ENCODE measurements around the gene EPHB6. TPM values are rescaled to one million over a fixed set of nuclear protein-coding genes. Genes with fewer than 3 reads are reported as not detected.

Gene EPHB6
- total RNA-seq, 1 donor from 2014 or later: 28.8 TPM

DNA sequence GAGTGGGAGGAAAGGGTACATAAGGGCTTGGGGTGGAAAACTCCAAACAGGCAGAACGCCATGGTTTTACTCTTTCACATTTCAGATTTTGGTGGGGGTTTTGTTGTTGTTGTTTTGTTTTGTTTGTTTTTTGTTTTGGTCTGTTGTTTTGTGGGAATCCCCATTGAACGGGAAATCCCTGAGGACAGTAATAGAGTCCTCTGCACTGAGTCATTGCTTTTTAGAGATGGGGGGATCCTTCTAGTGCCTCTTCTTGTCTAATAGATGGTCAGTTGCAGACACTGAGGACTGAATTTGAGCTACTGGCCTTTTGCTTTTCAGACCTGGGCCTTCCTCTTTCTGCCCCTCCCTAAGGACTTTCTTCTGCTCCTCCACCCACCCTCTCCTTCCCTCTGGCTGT, 58.7 kb downstream of the EPHB6 start:
- no peaks in the 10 kb centered on the region for H3K36me3 Mint-ChIP-seq (ENCODE audit: insufficient read depth)
- TF ChIP-seq, protein P1, sequence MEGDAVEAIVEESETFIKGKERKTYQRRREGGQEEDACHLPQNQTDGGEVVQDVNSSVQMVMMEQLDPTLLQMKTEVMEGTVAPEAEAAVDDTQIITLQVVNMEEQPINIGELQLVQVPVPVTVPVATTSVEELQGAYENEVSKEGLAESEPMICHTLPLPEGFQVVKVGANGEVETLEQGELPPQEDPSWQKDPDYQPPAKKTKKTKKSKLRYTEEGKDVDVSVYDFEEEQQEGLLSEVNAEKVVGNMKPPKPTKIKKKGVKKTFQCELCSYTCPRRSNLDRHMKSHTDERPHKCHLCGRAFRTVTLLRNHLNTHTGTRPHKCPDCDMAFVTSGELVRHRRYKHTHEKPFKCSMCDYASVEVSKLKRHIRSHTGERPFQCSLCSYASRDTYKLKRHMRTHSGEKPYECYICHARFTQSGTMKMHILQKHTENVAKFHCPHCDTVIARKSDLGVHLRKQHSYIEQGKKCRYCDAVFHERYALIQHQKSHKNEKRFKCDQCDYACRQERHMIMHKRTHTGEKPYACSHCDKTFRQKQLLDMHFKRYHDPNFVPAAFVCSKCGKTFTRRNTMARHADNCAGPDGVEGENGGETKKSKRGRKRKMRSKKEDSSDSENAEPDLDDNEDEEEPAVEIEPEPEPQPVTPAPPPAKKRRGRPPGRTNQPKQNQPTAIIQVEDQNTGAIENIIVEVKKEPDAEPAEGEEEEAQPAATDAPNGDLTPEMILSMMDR (IDR thresholded peaks at IDR 0.05; ENCODE audit: unreplicated experiment): no peak
- H3K4me3 Mint-ChIP-seq (ENCODE audit: low read depth): no peak overlapping the region
- H3K27me3 Mint-ChIP-seq: peaks cover 8% of the 10 kb centered on the region
- no peak overlapping the region for H3K27ac Mint-ChIP-seq
- no peak for DNase-seq (ENCODE audit: low spot score, unreplicated experiment)
- H3K4me1 Mint-ChIP-seq (ENCODE audit: low read depth): peaks cover 23% of the 10 kb centered on the region
- no peaks in the 10 kb centered on the region for H3K9me3 Mint-ChIP-seq (ENCODE audit: low read depth)

DNA sequence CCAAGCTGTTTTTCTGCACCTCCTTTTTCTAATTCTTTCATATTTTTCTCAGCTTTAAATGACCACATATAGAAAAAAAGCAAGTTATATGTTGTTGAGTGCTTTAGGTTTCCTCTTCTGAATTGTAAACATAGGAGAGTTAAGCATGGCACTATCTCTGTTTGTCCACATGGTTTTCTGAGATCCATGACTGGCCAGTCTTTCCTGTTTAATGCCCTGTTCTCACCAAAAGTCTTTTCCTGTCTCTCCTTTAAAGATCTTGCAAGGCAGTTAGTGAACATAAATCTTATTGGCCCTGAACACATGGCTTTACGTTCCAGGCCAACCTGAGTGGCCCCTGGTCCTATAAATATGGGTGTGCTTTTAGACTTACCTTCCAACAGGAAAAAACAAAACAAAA, 59.2 kb downstream of the EPHB6 start:
- TF ChIP-seq, protein P1 (IDR thresholded peaks at IDR 0.05; ENCODE audit: unreplicated experiment): no peak
- no peaks in the 10 kb centered on the region for H3K36me3 Mint-ChIP-seq (ENCODE audit: insufficient read depth)
- no peak for DNase-seq (ENCODE audit: low spot score, unreplicated experiment)
- H3K4me1 Mint-ChIP-seq (ENCODE audit: low read depth): peaks cover 23% of the 10 kb centered on the region
- peaks cover 10% of the 10 kb centered on the region for H3K27me3 Mint-ChIP-seq
- H3K4me3 Mint-ChIP-seq (ENCODE audit: low read depth): no peak overlapping the region
- H3K9me3 Mint-ChIP-seq (ENCODE audit: low read depth): no peaks in the 10 kb centered on the region
- H3K27ac Mint-ChIP-seq: no peak overlapping the region

DNA sequence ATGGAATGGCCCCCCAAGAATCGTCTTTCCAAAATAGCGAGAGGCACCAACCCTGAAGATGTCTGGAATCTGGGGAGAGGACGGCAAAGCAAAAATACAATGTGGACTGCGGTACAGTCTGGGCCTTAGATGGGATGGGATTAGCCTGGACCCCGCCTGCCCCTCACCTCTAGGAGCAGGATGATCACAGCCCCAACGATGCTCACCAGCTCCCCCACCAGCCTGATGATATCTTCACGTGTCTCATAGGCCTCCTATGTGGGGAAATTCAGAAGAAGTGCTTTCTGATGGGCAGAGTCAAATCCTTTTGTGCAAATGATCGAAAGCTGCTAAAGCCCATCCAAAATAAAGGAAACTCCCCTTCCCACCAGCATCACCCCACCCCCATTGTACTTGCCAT, 60.4 kb downstream of the EPHB6 start:
- H3K4me1 Mint-ChIP-seq (ENCODE audit: low read depth): peaks cover 18% of the 10 kb centered on the region
- no peaks in the 10 kb centered on the region for H3K9me3 Mint-ChIP-seq (ENCODE audit: low read depth)
- no peak for DNase-seq (ENCODE audit: low spot score, unreplicated experiment)
- peaks cover 11% of the 10 kb centered on the region for H3K27me3 Mint-ChIP-seq
- H3K4me3 Mint-ChIP-seq (ENCODE audit: low read depth): no peak overlapping the region
- TF ChIP-seq, protein P1 (IDR thresholded peaks at IDR 0.05; ENCODE audit: unreplicated experiment): no peak
- H3K36me3 Mint-ChIP-seq (ENCODE audit: insufficient read depth): no peaks in the 10 kb centered on the region
- H3K27ac Mint-ChIP-seq: no peak overlapping the region

DNA sequence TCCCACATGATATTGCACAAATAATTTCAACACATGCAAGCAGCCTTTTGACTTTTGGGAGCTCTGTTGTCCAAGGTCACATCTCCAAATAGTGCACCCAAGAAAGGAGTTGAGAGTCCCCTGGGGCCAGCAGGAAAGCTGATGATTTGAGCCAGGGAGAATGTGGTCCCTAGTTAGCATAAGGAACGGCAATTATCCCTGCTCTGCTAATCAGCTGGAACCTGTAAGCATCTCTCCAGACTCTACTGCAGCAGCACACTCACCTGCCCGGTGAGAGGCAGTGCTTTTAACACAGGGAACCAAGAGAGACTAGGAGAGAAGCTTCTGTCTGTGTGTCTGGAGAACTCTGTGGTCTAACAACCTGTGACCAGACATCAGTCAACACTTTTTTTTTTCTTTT, 61.6 kb downstream of the EPHB6 start:
- Mint-ChIP-seq H3K27ac (no peak overlapping the region), H3K27me3 (peaks cover 11% of the 10 kb centered on the region), H3K36me3 (ENCODE audit: insufficient read depth) (no peaks in the 10 kb centered on the region), H3K9me3 (ENCODE audit: low read depth) (no peaks in the 10 kb centered on the region), H3K4me1 (ENCODE audit: low read depth) (peaks cover 14% of the 10 kb centered on the region), H3K4me3 (ENCODE audit: low read depth) (no peak overlapping the region)
- DNase-seq (ENCODE audit: low spot score, unreplicated experiment): no peak
- TF ChIP-seq, protein P1 (IDR thresholded peaks at IDR 0.05; ENCODE audit: unreplicated experiment): no peak

DNA sequence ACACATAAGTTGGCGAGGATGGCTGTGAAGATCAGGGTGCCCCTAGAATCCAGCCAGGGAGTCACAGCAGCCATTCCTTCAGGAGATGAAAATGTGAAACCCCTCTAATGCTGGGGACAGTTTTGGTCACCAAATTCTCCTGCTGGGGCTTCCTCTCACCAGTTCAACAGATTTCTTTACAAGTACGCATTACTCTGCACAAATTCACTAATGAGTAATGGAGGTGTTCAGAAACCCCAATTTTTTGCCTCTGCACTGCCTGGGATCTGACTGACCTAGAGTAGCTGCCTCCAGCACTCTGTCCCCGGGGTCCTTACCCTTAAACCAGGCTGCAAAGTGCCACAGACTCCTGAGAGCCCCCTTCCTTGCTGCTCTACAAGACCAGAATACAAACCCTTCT, 62.6 kb downstream of the EPHB6 start:
- Mint-ChIP-seq H3K4me3 (ENCODE audit: low read depth) (no peak overlapping the region), H3K9me3 (ENCODE audit: low read depth) (no peaks in the 10 kb centered on the region), H3K36me3 (ENCODE audit: insufficient read depth) (no peaks in the 10 kb centered on the region), H3K27ac (no peak overlapping the region), H3K4me1 (ENCODE audit: low read depth) (peaks cover 14% of the 10 kb centered on the region), H3K27me3 (peaks cover 11% of the 10 kb centered on the region)
- TF ChIP-seq, protein P1 (IDR thresholded peaks at IDR 0.05; ENCODE audit: unreplicated experiment): no peak
- no peak for DNase-seq (ENCODE audit: low spot score, unreplicated experiment)
